Ramos (cell line): Measurements from ENCODE around the gene CHKB.
"Not testable (repeated sequence)": the region's sequence is repeated elsewhere in the genome, so short reads cannot be mapped to it uniquely, and the experiment has no call there.

Source experiments
- in situ Hi-C: fragments of 300-500 bp; cut with MboI; formaldehyde crosslinking; loops from one replicate; pipeline ENCODE4 v1.14.3; 2022; ENCODE audit warnings: low sequenced_read_pairs; ENCODE audit not compliant: unreplicated experiment

The CHKB gene

DNA sequence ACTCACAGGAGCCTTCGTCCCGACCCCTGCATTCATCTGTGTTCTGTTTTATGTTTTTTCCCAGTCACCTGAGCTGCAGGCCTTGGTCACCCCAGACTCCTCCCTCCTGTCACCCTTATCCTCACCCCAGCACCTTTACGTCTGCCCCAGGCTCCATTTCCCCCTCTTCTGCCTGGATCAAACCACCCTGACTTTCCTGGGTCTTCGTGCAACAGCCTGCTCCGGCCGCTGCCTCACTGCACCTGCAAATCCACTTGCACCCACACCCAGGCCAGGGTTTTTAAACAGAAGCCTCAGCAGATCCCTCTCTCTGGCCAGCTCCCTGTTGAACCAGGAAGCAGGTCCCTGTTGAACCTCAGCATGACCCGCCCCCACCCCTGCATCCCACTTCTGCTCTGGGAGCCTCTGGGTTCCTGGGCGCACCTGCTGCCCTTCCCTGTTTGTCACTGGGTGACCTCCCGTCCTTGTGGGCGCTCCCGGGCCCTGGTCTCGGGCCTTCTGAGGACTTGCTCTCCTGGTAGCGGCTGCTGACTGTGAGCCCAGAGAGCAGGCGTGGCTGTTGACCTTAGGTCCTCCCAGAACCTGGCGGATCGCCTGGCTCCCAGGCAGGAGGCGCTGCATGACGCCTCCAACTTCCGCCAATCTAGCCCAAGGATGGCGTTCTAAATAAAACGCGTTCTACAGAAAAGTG, 30.8 kb upstream of the CHKB start:
- in situ Hi-C loops, result no loop called here

DNA sequence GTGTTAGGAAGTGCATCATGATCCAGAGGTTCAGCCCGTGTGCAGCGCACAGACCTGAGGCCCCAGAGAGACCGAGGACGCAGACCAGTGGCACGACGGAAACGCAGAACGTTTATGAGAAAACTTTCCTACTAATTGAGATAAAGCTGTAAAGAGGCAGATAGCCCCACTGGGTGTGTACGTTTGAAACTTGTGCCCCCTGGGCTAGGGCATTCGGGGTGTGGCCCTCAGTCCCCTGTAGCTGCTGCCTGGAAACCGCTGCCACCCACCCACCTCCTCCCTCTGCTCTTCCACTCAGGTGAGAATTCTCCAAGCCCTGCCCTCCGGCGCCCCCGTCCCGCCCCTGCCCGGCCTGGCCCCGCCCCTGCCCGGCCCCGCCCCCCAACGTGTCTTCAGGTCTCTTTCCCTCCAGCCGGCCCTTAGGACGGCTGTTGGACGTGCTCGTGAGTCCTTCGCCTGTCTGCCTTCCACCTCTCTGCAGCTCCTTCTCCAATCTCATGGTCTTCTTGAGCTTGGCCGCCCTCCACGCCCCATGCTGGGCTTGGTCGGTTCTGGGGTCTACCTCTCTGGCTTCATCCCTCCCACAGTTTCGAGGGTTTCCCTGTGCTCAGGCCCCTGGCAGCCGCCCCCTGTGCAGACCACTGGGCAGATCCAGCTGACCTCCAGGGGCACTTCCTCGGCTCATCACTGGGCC, 30.0 kb upstream of the CHKB start:
- in situ Hi-C loops, result no loop called here

DNA sequence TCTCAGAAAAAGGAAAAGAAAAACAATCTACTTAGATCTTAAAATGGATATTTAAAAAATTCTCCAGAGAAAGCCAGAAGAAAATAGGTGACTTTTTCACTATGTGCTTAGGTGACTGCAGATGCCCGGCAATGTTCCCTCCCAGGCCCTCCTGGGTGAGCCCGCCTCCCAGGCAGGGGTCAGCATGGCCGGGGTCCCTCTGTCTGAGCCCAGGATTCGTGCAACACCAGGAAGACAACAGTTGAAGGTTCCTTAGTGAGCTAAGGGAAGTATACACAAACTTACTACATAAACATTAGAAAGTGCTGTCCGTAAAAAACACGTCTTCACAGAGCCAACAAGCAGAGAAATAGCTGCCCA, 29.5 kb upstream of the CHKB start:
- in situ Hi-C loops, result no loop called here

DNA sequence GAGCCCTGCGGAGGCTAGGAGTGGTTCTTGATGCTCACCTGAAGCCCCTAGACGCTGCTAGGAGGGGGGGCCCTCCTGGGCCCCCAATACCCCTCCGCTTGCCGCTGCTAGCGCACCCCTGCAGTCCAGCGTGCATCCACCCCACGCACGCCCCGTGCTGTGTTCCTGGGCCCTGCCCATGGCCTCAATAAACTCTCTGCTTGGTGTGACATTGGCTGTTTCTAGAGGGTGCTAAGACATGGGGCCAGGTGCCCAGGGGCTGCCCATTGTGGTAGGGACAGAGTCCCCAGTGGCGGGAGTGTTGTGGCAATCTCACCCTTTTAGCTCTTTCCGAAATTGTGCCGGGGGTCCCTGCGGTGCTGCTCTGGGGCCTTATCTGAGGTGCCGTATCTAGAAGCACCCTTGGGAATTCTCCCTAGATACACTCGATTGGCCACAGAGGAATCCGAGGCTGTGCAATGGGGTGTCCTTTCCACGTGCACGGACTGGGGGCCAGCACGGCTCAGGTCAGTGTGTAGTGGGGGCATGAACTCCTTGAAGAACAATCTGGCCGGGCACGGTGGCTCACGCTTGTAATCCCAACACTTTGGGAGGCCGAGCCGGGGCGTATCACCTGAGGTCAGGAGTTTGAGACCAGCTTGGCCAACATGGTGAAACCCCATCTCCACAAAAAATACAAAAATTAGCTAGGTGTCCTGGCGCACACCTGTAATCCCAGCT, 28.9 kb upstream of the CHKB start:
- in situ Hi-C loops, result no loop called here

DNA sequence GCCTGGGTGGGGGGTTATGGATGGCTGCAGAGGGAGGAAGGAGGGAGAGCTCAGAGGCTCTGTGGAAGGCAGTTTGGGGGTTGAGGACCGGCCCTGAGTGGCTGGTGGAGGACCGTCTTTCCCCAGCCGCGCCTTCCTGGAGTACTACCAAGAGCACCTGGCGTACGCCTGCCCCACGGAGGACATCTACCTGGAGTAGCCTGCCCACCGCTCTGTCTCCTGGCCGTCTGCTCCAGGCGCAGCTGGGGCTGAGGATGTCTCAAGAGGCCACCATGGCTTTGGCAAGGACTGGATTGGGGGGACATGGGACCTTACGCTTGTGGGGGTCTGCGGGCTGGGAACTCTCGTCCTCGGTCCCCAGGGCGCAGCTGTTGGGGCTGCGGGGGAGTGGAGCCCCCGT, 27.9 kb upstream of the CHKB start:
- in situ Hi-C loops, result no loop called here

DNA sequence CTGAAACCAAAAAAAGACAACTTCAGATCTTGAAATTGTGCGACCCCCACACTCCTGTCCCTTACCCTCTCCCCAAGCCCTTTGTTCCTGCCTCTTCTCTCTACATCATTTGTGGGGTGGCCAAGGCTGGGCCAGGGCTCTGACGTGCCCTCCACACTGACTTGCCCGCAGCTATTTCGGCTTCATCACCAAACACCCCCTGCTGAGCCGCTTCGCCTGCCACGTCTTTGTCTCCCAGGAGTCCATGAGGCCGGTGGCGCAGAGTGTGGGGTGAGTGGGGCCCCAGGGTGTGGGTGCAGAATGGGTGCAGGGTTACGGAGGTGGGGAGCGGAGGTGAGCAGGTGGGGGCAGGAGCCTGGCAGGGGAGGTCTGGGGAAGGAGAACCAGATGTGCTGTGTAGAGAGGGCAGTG, 27.4 kb upstream of the CHKB start:
- in situ Hi-C loops, result no loop called here

DNA sequence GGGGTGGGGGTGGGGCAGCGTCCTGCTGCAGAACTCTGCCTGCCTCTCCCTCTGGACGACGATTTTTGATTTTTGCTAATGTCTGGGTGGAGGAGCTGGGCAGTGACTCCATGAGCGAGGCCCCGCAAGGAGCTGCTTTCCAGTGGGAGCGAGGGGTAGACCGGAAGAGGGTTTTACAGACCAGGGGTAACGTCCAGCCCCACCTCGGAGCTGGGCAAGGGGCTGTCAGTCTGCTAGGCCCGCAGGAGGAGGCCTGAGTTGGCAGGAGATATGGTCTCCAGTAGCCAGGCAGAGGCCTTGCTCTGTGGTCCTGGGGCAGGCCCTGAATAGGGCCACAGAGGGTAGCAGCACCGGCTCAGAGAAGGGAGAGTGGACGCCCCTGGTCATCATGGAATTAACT, 26.9 kb upstream of the CHKB start:
- in situ Hi-C loops, result no loop called here

DNA sequence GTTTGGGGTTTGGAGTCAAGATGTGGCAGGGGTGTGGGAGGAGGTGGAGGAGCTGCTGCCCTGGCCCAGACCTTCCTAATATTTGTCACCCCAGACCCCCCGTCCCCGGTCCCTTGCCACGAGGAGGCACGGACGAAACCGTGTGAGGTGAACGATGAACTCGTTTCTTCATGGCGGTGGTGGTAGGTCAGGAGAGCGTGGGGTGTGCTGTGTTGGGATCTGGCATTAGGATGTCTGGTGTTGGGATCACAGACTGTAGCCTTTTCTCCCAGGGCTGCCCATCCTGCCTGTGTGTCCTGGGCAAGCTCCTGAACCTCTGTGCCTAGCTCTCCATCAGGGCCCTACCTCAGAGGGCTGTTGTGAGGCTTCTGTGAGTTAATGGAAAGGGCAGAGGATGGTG, 26.3 kb upstream of the CHKB start:
- in situ Hi-C loops, result no loop called here

DNA sequence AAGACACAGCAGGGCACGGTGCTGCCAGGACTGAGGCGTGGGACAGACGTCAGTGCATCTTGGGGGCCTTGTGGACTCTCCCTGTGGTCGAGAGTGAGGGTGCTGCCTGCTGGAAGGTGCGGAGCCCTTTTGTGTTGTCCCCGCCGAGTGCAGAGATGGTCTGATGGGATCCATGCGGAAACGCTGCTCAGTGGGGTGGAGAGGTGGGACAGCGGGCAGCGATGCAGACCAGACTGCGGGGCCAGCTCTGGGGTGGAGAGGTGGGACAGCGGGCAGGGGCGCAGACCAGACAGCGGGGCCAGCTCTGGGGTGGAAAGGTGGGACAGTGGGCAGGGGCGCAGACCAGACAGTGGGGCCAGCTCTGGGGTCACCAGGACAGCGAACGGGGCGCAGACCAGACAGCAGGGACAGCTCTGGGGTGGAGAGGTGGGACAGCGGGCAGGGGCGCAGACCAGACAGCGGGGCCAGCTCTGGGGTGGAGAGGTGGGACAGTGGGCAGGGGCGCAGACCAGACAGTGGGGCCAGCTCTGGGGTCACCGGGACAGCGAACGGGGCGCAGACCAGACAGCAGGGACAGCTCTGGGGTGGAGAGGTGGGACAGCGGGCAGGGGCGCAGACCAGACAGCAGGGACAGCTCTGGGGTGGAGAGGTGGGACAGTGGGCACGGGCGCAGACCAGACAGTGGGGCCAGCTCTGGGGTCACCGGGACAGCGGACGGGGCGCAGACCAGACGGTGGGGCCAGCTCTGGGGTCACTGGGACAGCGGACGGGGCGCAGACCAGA, 25.6 kb upstream of the CHKB start:
- in situ Hi-C loops, result not testable (repeated sequence)

DNA sequence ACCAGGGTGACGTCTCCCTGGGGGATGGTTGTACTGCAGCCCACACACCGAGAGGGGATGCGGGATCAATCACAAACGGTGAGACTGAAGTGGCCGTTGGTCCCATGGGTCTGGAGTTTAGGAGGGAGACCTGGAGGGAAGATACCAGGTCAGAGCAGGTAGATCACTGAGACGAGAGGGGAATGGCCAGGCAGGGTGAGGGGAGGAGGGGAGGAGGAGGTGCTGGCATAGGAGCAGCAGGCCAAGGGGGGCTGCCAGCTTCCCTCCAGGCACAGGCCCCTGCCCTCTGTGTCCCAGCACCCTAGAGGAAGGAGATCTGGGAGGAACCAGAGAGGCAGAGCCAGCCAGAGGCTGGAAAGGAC, 25.0 kb upstream of the CHKB start:
- in situ Hi-C loops, result no loop called here

DNA sequence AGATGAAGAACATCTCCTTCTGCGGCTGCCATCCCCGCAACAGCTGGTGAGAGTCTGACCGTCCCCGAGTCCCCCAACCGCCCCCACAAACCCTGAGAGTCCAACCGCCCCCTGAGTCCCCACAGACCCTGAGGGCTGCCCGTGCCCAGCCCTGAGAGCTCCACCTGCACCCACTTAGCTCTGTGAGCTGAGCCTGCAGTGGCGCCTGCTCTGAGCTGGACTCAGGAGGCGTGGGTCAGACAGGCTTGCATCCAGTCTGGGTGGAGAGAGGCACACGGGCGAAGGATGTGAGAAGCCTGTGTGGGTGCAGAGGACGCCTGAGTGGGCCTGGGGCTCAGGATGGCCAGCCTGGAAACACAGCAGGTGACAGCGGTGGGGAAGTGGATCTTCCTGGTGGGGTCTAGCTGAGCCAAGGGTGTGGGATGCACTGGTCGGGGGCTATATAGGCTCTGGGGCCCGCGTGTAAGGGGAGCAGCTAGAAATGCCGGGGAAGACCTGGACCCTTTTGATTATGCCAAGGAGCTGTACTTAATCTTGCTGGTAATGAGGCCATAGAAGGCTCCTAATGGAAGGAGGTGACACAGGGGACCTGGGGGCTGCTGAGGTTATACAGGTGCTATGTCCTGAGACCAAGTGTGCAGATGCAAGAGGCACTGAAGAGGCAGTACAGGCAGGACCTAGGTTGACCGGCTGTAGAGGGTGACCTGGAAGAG, 24.5 kb upstream of the CHKB start:
- in situ Hi-C loops, result no loop called here

DNA sequence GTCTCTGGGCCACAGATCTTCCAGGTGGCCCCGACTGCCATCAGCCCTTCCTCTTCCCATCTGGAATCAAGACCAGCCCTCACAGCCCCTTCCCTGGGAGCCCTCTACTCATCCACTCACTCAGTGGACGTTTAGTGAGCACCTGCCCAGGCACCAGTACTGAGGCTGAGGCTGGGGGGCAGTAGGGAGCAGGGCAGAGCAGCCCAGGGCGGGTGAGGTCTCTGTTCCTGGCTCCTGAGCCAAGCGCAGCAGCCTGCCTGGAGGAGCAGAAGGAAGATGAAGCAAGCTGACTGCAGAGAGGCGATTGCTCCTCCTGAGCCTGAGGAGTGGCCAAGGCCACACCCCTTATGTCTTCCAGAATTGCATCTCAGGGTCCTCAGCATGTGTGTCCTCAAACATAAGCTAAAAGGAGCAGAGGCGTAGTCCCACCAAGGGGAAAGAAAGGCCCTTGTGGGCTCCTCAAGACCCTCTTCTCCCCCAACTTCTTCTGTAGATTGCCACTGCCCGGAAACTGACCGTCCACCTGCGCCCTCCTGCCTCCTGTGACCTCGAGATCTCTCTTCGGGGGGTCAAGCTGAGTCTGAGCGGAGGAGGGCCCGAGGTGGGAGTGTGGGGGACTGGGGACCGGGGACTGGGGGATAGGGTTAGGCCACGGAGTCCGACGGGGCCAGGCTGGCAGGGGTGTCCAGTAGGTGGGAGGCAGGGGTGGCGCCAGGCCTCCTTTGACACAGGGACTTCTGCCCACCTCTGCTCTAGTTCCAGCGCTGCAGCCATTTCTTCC, 23.7 kb upstream of the CHKB start:
- in situ Hi-C loops, result no loop called here

DNA sequence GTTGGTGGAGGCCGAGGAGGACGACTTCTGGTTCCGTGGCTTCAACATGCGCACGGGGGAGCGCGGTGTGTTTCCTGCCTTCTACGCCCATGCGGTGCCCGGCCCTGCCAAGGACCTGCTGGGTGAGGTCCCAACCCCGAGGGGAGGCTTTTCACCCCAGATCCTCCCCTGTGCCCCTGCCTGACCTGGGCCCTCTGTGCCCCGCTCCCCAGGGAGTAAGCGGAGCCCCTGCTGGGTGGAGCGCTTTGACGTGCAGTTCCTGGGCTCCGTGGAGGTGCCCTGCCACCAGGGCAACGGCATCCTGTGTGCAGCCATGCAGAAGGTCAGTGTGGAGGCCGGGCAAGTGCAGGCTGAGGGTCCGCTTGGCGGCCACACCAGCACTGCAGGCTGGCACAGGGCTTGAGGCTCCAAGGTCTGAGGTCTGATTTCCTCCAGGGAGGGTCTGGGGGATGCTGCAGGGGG, 23.0 kb upstream of the CHKB start:
- in situ Hi-C loops, result no loop called here

DNA sequence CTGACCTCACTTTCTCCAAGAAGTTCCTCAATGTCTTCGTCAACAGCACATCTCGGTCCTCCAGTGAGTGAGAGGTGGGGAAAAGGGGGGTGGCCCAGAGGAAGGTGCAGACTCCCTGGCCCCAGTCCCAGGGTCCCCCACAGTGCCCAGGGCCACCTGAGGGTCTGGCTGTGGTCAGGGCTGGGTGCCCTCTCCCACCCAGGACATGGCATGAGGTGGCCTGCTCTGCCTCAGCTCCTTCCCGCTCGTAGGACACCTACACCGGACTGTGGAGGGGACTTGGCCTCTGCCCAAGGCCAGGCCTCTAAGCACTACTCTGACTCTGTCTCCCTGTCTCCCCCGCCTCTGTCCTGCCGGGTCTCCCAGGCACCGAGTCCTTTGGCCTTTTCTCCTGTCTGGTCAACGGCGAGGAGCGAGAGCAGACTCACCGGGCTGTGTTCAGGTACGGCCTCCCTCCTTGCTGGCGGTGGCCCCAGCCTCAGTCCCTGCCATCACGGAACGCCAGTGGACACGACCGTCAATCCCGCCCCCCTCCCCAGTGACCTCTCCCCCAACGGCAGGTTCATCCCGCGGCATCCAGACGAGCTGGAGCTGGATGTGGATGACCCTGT, 22.5 kb upstream of the CHKB start:
- in situ Hi-C loops, result no loop called here

DNA sequence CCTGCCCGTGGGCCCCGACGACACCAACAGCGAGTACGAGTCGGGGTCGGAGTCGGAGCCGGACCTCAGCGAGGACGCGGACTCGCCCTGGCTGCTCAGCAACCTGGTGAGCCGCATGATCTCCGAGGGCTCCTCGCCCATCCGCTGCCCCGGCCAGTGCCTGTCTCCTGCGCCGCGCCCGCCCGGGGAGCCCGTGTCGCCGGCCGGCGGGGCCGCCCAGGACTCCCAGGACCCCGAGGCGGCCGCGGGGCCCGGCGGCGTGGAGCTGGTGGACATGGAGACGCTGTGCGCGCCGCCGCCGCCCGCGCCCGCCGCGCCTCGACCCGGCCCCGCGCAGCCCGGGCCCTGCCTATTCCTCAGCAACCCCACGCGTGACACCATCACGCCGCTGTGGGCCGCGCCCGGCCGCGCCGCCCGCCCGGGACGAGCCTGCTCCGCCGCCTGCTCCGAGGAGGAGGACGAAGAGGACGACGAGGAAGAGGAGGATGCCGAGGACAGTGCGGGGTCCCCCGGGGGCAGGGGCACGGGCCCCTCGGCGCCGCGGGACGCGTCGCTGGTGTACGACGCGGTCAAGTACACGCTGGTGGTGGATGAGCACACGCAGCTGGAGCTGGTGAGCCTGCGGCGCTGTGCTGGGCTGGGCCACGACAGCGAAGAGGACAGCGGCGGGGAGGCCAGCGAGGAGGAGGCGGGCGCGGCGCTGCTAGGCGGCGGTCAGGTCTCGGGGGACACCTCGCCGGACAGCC, 21.8 kb upstream of the CHKB start:
- in situ Hi-C loops, result no loop called here

DNA sequence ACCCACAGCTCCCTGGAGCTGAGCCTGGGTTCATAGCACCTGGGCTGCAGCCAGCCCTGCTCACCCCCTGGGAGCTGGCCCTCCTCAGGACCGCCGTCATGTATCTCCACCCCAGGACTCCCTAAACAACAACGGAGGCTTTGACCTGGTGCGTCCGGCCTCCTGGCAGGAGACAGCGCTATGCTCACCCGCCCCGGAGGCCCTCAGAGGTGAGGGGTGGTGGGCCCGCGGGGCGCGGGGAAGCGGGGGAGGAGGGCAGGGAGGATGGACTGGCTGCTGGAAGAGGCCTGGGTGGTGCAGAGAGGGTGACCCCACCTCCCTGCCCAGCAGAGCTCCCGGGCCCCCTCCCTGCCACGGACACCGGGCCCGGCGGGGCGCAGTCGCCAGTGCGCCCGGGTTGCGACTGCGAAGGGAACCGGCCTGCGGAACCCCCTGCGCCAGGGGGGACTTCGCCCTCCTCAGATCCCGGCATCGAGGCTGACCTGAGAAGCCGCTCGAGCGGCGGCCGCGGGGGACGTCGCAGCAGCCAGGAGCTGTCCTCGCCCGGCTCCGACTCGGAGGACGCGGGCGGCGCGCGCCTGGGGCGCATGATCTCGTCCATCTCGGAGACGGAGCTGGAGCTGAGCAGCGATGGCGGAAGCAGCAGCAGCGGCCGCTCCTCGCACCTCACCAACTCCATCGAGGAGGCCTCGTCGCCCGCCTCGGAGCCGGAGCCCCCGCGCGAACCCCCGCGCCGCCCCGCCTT, 21.0 kb upstream of the CHKB start:
- in situ Hi-C loops, result no loop called here

DNA sequence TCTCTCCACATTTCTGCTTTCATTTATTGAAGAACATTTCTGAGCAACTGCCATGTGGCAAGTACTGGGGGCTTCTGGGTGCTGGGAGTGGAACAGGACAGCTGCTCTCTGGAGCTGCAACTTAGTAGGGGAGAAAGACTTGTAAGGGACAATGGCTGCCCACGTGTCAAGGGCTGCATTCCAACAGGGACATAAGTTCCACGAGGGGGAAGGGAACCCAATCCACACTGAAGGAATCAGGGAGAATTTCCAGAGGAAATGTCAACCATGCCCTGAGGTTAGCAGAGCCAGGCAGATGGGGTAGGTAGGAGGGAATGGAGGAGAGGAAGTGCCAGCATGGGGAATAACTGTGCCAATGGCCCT, 19.7 kb upstream of the CHKB start:
- in situ Hi-C loops, result no loop called here
